ENCODE results near the gene RFX8.

- no peak for TF ChIP-seq EZH2phosphoT487 (IDR thresholded peaks at IDR 0.05; ENCODE audit: low read depth)
- no peak for TF ChIP-seq CTCF (IDR thresholded peaks at IDR 0.05; ENCODE audit: low read depth, low read length)
These were observed 32.8 kb downstream of the RFX8 start for GRCh38 chr2:101442042-101442666.
